ENCODE data around the gene LY9. TPM values are rescaled to one million over a fixed set of nuclear protein-coding genes. Genes with fewer than 3 reads are reported as not detected.

The LY9 gene
- total RNA-seq, 2 donors from 2014 or later = 0.65 to 0.71 TPM

Other genes starting within 250 kb of the LY9 start
- gene CD84, start 216.7 kb upstream of the LY9 start, total RNA-seq = 1 to 10 TPM; 4.8 to 7.7 TPM
- under 1 TPM; 0.91 to 0.94 TPM for gene SLAMF1, start 149.1 kb upstream of the LY9 start, total RNA-seq
- 1 to 10 TPM; 1.9 to 5.5 TPM for gene CD48, start 84.4 kb upstream of the LY9 start, total RNA-seq
- 1 to 10 TPM in 1 of 2 donors, under 1 TPM in 1; 0.68 to 1.9 TPM for gene SLAMF7, start 56.9 kb upstream of the LY9 start, total RNA-seq
- gene CD244, start 66.7 kb downstream of the LY9 start, total RNA-seq = under 1 TPM; 0.50 to 0.80 TPM
- gene ITLN1, start 89.0 kb downstream of the LY9 start, total RNA-seq = 100 to 1,000 TPM; 143 to 389 TPM
- gene ITLN2, start 158.6 kb downstream of the LY9 start, total RNA-seq = under 1 TPM; 0.21 to 0.97 TPM
- gene F11R, start 225.0 kb downstream of the LY9 start, total RNA-seq = 10 to 100 TPM; 16.4 to 18.0 TPM
- gene TSTD1, start 242.8 kb downstream of the LY9 start, total RNA-seq = 10 to 100 TPM; 21.6 to 23.5 TPM
- 10 to 100 TPM; 33.7 to 34.4 TPM for gene USF1, start 249.8 kb downstream of the LY9 start, total RNA-seq

Measured in left cardiac atrium (tissue), 2 donors.